T-helper 9 cell (primary cell): ENCODE measurements around the gene TOM1L1.
A peak's percentile ranks its signal among the peaks of the same experiment; 100 is the strongest.
"Not testable (repeated sequence)": the region's sequence is repeated elsewhere in the genome, so short reads cannot be mapped to it uniquely, and the experiment has no call there.

Source experiments
- DNase-seq: peaks from one replicate; pipeline ENCODE4 v3.0.0-alpha.2; 2020
- total RNA-seq, 2 donors: gene quantifications; one replicate each; lab custom pipeline; 2026; lab: John Stamatoyannopoulos, UW

TOM1L1 gene, protein sequence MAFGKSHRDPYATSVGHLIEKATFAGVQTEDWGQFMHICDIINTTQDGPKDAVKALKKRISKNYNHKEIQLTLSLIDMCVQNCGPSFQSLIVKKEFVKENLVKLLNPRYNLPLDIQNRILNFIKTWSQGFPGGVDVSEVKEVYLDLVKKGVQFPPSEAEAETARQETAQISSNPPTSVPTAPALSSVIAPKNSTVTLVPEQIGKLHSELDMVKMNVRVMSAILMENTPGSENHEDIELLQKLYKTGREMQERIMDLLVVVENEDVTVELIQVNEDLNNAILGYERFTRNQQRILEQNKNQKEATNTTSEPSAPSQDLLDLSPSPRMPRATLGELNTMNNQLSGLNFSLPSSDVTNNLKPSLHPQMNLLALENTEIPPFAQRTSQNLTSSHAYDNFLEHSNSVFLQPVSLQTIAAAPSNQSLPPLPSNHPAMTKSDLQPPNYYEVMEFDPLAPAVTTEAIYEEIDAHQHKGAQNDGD
- 0.56 to 0.72 reads per million in 2 donors for total RNA-seq

DNA sequence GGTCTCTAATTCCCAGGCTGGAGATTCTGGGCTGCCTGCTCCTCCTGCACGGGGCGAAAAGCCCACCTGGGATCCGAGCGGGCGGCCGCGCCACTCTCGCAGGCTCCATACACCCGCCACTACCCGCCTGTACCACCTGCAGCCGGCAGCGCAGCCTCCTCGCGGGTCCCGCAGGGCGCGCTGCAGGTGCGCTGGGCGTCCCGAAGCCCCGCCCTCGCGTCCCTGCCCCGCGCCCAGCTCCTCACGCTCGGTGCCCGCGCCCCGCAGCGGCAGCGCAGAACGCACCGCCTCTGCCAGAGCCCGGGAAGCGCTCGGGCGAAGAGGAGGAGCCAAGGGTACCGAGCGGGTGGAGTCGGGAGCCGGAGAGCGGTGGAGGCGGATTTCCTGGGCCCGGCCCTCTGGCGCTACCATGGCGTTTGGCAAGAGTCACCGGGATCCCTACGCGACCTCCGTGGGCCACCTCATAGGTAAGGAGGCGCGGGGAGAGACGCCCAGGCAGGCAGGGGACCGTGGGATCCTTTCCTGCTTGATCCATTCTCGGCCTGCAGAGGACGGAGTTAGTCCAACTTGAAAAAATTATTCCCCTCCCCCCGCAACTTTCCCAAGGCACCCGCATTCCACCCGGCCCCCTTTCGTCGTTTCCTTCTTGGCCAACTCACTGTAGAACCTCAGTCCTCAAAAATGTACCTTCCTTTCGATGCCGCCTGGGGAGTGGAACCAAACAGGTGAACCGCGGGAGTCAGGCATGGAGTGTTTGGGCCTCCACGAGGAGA lies at the start of gene TOM1L1:
Gene TOM1L1 (plus strand): TSS at position 396 of the 773 bp plus-strand sequence. CDS start 14 bp downstream, at position 410.
- peak; percentile 0 for DNase-seq

DNA sequence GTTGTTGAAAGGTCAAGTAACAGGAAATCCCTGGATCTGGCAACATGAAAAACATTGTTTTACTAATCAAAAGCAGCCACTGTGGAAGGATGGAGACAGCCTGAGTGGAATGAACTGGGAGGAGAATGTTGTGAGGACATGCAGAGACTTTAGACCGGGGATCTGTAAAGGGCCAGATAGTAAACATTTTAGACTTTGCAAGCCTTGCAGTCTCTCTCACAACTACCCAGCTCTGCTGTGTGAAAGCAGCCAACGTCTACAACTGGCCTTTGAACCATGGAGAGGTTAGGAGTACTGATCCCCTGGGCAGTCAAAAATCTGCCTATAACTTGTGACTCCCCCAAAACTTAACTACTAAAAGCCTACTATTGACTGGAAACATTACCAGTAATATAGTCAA lies 41.5 kb upstream of the TOM1L1 start:
- DNase-seq: no peak

DNA sequence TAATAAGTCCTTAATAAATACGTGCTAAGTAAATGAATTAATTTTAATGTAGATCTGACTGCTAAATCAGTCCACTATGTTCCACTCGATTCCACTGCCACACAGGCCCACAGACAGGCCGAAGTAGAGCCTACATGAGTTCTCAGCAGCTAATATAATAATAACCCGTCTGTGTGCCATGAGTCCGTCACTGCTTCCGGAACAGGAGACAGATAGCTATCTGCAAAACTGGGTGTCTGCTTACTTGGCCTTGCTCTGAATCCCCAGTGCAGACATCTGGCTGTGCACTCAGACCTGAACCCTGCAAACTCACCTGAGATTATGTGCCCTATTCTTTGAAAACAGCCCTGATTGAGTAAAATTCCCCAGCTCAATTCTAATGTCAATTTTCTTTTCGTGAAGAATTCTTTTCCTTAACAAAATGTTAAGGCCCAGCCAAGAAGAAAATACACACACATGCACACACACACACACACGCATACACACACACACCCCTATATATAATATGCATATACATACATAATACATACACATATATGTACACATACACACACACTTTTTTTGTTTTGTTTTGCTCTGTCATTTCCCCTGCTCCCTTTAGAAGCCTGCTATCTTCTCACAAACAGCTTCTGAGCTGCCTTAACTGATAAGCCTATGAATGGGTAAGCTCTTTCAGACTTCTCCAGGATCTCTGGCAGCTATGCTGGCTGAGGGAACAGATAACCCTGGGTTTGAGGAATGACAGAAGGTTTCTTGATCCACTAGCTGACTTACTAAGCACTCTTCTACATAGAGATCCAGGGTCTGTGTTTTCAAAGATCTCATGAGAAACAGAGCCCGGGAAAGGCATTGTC lies 39.8 kb upstream of the TOM1L1 start:
- DNase-seq: no peak

DNA sequence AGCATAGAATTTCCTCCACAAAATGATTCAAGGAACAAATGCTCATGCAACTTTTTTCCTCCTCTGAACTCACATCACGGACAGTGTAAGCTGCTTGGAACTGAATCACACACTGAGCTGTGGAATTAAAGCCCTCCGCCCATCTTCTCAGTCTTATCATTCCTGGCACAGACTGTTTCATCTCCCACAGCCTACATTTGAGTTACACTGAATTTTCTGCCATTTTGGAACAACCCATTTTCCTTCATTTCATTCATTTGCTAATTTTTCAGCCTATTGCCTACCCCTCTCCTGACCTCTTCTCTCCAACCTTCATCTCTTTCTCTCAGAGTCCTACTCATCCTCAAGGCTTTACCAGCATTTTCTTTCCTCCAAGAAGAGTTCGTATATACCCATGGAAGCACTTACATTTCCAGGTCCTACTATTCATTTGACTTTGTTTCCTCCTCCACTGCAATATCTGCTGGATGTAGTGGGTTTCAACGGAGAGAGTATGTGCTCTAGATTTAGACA lies 39.1 kb upstream of the TOM1L1 start:
- no peak for DNase-seq

DNA sequence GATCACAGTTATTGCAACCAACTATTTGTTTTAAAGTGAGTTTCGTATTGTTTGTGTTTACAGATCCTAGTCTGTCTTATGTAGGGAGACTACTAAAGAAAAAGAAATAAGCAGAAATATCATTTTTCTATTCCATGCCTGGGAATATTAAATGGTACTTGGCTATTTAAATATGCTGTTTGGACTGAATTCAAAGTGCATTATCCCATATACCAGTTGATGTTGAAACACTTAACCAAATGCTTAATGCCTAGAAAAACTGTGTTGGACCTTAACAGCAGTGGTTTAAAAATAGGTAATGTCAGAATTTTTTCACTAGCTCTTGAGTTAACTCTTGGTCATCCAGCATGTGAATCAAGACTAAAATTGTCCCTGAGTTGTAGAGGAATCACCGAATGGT lies 37.5 kb upstream of the TOM1L1 start:
- DNase-seq: no peak

DNA sequence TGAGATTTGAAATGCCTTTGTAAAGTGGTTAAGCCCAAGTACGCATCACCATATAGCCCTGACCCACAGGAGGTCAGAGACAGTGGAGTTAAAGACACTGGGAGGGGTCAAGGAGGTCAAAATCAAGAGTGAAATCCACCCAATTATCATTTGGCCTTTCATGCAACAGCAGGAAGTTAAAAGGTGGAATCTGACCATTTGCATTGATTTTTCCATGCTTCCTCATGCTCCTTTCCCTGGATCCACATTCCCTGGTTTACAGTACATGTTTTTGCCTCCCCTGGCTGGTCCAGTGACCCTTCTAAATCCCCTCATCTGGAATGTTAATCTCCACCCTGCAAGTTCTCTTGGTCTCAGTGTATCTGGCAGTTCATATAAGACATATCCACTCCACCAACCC lies 36.6 kb upstream of the TOM1L1 start:
- no peak for DNase-seq

DNA sequence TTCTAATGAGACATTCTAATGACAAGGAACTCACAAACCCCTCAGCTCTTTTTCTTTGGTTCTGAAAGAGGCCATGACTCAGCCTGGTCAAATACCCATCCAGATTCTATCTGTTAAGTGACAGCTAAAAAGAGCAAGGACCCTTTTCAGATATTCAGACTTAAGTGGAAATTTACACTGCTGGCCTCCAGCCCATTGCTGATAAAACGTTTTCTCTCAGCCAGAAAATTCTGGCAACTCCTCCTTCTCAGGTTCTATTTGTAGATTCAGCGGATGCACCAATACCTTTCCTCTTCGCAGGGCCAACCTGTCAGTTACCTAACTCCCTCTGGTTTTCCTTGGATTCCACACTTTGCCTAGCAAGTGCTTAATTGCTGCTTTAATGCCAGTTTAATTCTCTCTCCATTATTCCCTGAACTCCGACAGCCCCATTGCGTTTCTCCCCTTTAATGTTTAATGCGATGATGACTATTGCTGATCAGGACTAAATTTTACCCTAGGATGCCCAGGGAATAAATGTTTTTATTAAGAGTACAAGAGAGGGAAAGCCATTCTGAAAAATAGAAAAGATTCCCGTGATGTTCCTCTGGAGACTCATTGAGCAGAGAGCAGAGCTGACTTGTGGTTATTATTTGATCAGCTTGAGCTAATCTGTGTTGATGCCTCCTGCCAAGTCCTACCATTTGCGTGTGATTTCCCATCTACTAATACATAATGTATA lies 35.9 kb upstream of the TOM1L1 start:
- no peak for DNase-seq

DNA sequence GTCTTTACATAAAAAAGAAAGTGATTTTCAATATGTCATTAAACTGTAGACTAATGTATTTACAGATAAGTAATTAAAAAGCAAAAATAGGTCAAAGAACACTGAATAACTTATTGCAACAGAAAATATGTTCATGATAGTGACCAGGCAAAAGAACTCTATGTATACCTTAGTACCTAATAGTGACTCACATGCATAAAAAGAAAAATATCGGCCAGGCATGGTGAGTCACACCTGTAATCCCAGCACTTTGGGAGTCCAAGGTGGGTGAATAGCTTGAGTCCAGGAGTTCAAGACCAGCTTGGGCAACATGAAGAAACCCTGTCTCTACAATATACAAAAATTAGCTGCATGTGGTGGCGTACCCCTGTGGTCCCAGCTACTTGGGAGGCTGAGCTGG lies 33.0 kb upstream of the TOM1L1 start:
- DNase-seq: no peak

DNA sequence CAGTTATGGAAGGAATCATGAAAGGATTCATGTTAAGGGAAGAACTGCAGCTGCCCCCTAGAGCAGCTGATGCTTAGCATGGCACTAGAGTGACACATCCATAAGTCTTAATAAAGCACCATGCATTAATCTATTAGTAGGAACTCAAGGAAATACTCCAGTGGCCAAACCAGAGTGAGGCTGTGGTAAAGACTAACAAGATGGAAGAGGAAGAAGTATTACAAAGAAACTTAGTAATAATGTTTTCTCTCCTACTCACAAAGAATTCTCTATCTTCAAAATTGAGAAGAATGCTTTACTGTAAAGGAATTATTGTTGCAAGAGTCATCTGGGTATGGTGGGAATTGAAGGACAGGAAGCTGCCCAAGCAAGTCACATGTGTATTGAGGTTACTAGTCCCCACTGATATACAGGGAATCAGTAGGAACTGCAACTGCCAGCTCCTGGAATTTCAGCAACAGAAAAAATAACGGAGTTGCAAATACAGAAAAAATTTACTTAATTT lies 29.9 kb upstream of the TOM1L1 start:
- no peak for DNase-seq

DNA sequence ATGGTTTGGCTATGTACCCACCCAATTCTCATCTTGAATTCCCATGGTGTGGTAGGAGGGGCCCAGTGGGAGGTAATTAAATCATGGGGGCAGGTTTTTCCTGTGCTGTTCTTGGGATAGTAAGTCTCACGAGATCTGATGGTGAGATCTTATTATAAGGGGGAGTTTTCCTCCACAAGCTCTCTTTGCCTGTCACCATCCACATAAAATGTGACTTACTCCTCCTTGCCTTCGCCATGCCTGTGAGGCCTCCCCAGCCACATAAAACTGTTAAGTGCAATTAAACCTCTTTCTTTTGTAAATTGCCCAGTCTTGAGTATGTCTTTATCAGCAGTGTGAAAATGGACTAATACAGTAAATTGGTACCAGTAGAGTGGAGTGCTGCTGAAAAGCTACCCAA lies 24.7 kb upstream of the TOM1L1 start:
- DNase-seq: not testable (repeated sequence)

DNA sequence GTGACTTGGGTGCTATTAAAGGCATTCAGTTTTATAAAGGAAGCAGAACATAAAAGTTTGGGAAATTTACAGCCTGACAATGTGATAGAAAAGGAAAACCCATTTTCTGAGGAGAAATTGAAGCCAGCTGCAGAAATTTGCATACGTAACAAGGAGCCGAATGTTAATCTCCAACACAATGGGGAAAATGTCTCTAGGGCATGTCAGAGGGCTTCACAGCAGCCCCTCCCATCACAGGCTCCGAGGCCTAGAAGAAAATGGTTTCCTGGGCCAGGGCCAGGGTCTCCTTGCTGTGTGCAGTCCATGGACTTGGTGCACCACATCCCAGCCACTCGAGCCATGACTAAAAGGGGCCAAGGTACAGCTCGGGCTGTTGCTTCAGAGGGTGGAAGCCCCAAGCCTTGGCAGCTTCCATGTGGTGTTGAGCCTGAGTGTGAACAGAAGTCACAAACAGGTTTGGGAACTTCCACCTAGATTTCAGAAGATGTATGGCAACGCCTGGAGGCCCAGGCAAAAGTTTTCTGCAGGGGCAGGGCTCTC lies 23.9 kb upstream of the TOM1L1 start:
- DNase-seq: no peak

DNA sequence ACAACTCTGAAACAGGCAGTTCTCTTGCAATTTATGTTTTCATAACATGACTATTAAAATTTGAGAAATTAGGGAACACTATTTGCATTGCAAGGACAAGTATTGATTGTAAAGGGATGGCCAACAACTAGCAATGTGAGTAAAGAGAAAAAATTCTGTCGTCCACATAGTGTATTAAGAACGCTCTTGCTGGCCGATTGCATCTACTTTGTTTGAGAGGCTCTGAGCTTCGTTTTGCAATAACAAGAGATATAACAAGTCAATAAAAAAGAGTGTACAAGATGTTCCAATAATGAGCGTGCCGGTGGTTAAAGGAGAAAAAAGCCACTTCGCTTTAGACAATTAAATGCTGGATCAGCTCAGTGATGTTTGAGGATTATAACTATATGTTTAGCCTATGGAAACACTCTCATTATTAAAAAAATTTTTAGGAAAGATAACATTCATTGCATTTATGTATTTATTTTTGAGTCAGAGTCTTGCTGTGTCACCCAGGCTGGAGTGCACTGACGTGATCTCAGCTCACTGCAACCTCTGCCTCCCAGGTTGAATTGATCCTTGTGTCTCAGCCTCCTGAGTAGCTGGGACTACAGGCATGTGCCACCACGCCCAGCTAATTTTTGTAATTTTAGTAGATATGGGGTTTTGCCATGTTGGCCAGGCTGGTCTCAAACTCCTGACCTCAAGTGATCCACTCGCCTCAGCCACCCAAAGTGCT lies 19.2 kb upstream of the TOM1L1 start:
- no peak for DNase-seq

DNA sequence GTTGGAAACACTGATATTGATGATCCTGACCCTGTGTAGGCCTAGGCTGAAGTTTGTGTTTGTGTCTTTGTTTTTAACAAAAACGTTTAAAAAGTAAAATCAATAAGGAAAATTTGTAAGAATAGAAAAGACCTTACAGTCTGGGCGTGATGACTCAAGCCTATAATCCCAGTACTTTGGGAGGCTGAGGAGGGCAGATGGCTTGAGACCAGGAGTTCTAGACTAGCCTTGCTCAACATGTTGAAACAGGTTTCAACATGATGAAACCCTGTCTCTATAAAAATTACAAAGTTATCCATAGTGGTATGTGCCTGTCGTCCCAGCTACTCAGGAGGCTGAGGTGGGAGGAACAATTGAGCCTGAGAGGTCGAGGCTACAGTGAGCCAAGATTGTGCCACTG lies 18.3 kb upstream of the TOM1L1 start:
- no peak for DNase-seq

DNA sequence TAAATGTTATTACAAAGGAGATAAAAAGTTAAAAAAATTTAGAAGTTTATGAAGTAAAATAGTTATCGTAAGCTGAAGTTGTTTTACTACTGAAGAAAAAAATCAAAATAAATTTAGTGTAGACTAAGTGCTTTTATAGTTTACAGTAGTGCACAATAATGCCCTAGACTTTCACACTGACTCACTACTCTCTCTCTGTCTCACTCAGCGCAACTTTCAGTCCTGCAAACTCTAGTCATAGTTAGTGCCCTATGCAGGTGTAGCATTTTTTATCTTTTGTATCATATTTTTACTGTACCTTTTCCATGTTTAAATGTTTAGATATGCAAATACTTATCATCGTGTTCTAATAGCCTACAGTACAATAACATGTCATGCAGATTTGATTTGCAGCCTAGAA lies 17.7 kb upstream of the TOM1L1 start:
- no peak for DNase-seq

DNA sequence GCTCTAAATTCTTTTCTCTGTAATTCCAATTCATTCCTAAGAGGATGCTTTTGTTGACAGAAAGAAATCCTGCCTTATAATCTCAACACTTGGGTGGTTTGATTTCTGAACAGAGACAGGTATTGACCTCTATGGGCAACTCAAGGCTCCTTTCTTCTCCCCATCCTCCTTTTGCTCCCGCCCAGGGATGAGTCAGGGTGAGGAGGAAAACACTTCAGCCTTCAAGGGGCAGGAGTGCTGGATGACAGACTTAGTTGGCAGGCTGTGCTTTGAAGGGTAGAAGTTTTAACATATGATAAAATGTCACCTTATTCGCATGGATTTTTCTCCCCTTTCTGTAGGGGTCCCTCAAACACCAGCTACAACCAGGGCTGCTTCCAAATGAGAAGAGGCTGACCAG lies 16.7 kb upstream of the TOM1L1 start:
- DNase-seq: no peak

DNA sequence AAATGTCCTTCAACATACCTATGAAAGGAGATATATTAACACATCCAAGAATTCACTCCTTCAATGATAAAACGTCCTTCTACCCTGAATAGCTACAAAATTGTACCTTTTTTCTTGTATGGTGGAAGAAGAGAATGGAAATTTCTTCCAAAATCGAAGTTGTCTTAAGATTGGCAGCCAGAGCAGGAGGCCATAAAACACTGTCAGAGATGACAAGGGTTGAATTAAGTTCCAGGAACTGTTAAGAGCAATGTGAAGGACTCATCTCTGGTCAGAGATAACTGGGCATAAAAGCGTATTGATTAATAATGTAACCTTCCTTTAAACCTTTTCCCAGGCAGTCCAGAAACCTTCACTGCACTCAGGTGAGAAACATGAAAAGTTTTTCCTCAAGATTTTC lies 12.9 kb upstream of the TOM1L1 start:
- no peak for DNase-seq

DNA sequence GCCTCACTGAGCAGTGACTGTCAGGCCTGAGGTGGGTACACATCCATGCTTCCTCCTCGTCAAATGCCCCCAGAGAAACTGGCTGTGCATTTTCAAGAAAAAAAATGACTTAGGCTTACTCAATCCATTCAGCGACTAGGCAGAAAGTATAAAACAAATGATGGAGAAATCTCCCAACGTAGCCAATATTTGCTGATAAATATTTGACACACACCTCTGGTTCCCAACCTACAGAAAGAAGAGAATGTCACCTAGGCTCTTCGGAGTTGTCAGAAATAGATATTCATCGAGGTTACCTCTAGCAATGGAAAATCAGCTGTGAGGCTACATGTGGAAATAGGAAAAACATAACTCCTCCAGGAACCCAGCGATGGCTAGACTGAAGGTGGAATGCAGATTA lies 12.4 kb upstream of the TOM1L1 start:
- no peak for DNase-seq

DNA sequence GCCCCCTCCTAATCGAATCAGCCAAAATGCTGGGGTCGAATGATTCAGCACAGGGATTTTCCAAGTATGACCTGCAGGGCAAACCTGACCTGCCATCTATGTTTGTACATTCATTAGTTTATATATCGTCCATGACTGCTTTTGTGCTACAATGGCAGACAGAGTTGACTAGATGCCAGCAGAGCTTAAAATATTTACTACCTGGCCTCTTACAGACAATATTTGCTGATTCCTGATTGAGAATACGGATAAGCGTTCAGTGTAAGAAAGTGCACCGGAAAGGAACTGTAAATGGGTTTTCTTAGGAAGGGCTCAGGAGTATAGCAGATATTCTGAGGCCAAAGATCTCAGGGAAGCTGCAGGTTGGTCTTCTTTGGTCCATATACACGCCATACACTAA lies 11.7 kb upstream of the TOM1L1 start:
- no peak for DNase-seq

DNA sequence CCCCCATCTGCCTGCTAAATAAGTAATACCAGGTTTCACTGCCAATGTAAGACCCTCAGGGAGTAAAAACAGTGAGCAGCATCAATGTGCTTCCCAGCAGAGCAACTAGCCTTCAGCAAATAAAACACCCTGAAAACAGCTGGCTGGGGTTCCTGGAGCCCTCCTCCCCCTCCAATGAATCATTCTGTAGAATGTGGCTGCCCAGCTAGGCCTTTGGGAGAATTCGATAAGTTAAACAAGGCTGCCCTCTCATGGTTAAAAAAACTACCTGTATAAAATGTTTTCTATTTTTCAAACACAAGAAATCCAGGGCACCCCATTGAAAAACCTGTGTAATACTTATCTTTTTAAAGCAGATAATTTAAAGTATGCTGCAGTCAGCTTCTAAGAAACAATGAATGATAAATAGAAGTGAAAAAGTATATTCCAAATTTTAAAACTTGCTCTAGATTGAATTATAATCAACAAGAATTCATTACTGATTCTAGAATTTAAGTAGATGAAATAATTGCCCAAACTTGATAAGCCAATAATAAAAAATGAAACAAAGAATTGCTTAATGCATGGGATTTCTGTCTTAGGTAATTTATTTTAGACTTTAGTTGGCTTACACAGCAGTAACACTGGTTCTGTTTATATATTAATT lies 9.4 kb upstream of the TOM1L1 start:
- DNase-seq: no peak

DNA sequence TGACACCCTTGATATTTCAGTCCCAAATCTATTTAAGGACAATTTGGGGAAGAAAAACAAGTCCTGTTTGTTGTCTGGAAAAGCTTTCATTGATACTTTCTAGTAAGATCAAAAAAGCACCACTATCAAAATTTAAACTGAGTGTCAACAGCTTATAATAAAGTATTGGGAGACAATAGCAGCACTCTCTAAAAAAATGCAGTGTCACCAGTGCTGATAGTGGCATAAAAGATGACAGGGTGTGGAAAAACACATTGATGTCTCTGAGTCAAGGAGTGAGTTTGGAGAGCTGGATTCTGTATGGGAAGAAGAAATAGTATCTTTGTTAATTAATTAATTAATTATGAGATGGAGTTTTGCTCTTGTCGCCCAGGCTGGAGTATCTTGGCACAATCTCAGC lies 8.3 kb upstream of the TOM1L1 start:
- DNase-seq: no peak
